ENCODE measurements around the gene NTRK3. TPM values are rescaled to one million over a fixed set of nuclear protein-coding genes. Genes with fewer than 3 reads are reported as not detected.

The NTRK3 gene
- total and polyA plus RNA-seq, 2 of the 8 experiments (the other 6 are each of a cell fraction or from before 2014, with no cell fraction given) = 4.5 to 6.8 TPM

- TF ChIP-seq CHD7 (IDR thresholded peaks at IDR 0.05; ENCODE audit: insufficient replicate concordance, low read length) = no peak
- no peak for TF ChIP-seq SP2 (IDR thresholded peaks at IDR 0.05; ENCODE audit: low read length)
- no peak for TF ChIP-seq KDM5A (IDR thresholded peaks at IDR 0.05; ENCODE audit: low read length)
- TF ChIP-seq SIX5 (IDR thresholded peaks at IDR 0.05; ENCODE audit: low read depth, low read length) = no peak
- TF ChIP-seq RNF2 (IDR thresholded peaks at IDR 0.05; ENCODE audit: borderline replicate concordance, low read depth, low read length, missing control alignments, poor library complexity, severe bottlenecking) = no peak
These were observed 223.8 kb downstream of the NTRK3 start (continued) for GRCh38 chr15:88032787-88033186.
